ENCODE measurements around the gene WFDC1. TPM values are rescaled to one million over a fixed set of nuclear protein-coding genes. Genes with fewer than 3 reads are reported as not detected.

WFDC1 gene
- total and polyA plus RNA-seq, 10 of the 15 experiments (the other 5 are each of a cell fraction or from before 2014, with no cell fraction given): not detected

DNA sequence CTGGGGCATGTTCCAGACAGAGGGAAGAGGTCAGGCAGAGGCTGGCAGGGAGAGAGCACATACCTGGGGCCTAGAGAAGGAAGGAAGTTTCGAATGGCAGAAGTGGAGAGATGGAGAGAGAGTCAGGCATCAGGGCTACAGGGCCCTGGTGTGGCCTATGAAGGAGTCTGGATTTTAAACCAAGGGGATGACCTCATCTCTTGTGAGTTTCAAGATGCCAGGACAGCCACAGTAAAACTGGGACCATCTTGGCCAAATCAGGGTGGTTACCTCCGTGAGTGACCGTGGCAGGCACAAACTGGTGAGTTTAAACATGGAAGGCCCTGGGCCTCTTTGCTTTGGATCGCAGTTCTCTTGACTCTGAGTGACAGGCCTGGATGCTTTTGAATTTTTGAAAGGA is 66.1 kb downstream of the WFDC1 start (continued):
- TF ChIP-seq, protein P1, sequence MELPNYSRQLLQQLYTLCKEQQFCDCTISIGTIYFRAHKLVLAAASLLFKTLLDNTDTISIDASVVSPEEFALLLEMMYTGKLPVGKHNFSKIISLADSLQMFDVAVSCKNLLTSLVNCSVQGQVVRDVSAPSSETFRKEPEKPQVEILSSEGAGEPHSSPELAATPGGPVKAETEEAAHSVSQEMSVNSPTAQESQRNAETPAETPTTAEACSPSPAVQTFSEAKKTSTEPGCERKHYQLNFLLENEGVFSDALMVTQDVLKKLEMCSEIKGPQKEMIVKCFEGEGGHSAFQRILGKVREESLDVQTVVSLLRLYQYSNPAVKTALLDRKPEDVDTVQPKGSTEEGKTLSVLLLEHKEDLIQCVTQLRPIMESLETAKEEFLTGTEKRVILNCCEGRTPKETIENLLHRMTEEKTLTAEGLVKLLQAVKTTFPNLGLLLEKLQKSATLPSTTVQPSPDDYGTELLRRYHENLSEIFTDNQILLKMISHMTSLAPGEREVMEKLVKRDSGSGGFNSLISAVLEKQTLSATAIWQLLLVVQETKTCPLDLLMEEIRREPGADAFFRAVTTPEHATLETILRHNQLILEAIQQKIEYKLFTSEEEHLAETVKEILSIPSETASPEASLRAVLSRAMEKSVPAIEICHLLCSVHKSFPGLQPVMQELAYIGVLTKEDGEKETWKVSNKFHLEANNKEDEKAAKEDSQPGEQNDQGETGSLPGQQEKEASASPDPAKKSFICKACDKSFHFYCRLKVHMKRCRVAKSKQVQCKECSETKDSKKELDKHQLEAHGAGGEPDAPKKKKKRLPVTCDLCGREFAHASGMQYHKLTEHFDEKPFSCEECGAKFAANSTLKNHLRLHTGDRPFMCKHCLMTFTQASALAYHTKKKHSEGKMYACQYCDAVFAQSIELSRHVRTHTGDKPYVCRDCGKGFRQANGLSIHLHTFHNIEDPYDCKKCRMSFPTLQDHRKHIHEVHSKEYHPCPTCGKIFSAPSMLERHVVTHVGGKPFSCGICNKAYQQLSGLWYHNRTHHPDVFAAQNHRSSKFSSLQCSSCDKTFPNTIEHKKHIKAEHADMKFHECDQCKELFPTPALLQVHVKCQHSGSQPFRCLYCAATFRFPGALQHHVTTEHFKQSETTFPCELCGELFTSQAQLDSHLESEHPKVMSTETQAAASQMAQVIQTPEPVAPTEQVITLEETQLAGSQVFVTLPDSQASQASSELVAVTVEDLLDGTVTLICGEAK (IDR thresholded peaks at IDR 0.05; ENCODE audit: borderline replicate concordance): no peak
- TF ChIP-seq POLR2AphosphoS5 (IDR thresholded peaks at IDR 0.05; ENCODE audit: low read length) (no peak), KDM1A (IDR thresholded peaks at IDR 0.05; ENCODE audit: borderline replicate concordance) (no peak), BHLHE40 (IDR thresholded peaks at IDR 0.05; ENCODE audit: borderline replicate concordance in 1 of 2, low read depth in 2 of 2, low read length in 1 of 2) (no peak), BRCA1 (IDR thresholded peaks at IDR 0.05; ENCODE audit: low read depth, low read length) (no peak), FOS (IDR thresholded peaks at IDR 0.05; ENCODE audit: borderline replicate concordance, extremely low read depth, insufficient read length) (no peak)
- TF ChIP-seq, protein P2, sequence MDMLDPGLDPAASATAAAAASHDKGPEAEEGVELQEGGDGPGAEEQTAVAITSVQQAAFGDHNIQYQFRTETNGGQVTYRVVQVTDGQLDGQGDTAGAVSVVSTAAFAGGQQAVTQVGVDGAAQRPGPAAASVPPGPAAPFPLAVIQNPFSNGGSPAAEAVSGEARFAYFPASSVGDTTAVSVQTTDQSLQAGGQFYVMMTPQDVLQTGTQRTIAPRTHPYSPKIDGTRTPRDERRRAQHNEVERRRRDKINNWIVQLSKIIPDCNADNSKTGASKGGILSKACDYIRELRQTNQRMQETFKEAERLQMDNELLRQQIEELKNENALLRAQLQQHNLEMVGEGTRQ (IDR thresholded peaks at IDR 0.05; ENCODE audit: borderline replicate concordance, low read depth, low read length): no peak
- TF ChIP-seq, protein P3, sequence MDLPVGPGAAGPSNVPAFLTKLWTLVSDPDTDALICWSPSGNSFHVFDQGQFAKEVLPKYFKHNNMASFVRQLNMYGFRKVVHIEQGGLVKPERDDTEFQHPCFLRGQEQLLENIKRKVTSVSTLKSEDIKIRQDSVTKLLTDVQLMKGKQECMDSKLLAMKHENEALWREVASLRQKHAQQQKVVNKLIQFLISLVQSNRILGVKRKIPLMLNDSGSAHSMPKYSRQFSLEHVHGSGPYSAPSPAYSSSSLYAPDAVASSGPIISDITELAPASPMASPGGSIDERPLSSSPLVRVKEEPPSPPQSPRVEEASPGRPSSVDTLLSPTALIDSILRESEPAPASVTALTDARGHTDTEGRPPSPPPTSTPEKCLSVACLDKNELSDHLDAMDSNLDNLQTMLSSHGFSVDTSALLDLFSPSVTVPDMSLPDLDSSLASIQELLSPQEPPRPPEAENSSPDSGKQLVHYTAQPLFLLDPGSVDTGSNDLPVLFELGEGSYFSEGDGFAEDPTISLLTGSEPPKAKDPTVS (IDR thresholded peaks at IDR 0.05; ENCODE audit: low read depth, low read length): no peak
- TF ChIP-seq, protein P4, sequence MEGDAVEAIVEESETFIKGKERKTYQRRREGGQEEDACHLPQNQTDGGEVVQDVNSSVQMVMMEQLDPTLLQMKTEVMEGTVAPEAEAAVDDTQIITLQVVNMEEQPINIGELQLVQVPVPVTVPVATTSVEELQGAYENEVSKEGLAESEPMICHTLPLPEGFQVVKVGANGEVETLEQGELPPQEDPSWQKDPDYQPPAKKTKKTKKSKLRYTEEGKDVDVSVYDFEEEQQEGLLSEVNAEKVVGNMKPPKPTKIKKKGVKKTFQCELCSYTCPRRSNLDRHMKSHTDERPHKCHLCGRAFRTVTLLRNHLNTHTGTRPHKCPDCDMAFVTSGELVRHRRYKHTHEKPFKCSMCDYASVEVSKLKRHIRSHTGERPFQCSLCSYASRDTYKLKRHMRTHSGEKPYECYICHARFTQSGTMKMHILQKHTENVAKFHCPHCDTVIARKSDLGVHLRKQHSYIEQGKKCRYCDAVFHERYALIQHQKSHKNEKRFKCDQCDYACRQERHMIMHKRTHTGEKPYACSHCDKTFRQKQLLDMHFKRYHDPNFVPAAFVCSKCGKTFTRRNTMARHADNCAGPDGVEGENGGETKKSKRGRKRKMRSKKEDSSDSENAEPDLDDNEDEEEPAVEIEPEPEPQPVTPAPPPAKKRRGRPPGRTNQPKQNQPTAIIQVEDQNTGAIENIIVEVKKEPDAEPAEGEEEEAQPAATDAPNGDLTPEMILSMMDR (IDR thresholded peaks at IDR 0.05 in 2 of 3, conservative IDR thresholded peaks at IDR 0.05 in 1 of 3; ENCODE audit: control insufficient read depth in 2 of 3, extremely low read depth in 1 of 3, insufficient read depth in 1 of 3, low read depth in 3 of 3, low read length in 3 of 3): no peak
